ENCODE measurements around the gene EPB41L5. TPM values are rescaled to one million over a fixed set of nuclear protein-coding genes. Genes with fewer than 3 reads are reported as not detected.

Gene EPB41L5
- total RNA-seq, 1 donor: 25.0 TPM

GRCh38 chr2:120029672-120030640, 17.1 kb downstream of the EPB41L5 start:
- no peak for TF ChIP-seq CTCF (IDR thresholded peaks at IDR 0.05; ENCODE audit: insufficient read depth, low read depth, low read length)
- no peak for DNase-seq (ENCODE audit: low read depth)
- H3K4me3 ChIP-seq (ENCODE audit: low read depth, low read length): no peak overlapping the region

- no peak for DNase-seq (ENCODE audit: low read depth)
- no peak for TF ChIP-seq CTCF (IDR thresholded peaks at IDR 0.05; ENCODE audit: insufficient read depth, low read depth, low read length)
These were observed 19.4 kb downstream of the EPB41L5 start for GRCh38 chr2:120032297-120032696.

GRCh38 chr2:120034027-120034426, 21.1 kb downstream of the EPB41L5 start:
- no peak for TF ChIP-seq CTCF (IDR thresholded peaks at IDR 0.05; ENCODE audit: insufficient read depth, low read depth, low read length)
- DNase-seq (ENCODE audit: low read depth): no peak
- H3K4me3 ChIP-seq (ENCODE audit: low read depth, low read length): no peak overlapping the region

More at GRCh38 chr2:120032297-120032696, 19.4 kb downstream of the EPB41L5 start:
- no peak overlapping the region for H3K4me3 ChIP-seq (ENCODE audit: low read depth, low read length)

GRCh38 chr2:120034621-120035020, 21.7 kb downstream of the EPB41L5 start:
- no peak overlapping the region for H3K4me3 ChIP-seq (ENCODE audit: low read depth, low read length)
- no peak for TF ChIP-seq CTCF (IDR thresholded peaks at IDR 0.05; ENCODE audit: insufficient read depth, low read depth, low read length)
- DNase-seq (ENCODE audit: low read depth): no peak

GRCh38 chr2:120036145-120036544, 23.3 kb downstream of the EPB41L5 start:
- TF ChIP-seq CTCF (IDR thresholded peaks at IDR 0.05; ENCODE audit: insufficient read depth, low read depth, low read length): no peak
- H3K4me3 ChIP-seq (ENCODE audit: low read depth, low read length): no peak overlapping the region
- DNase-seq (ENCODE audit: low read depth): no peak

- TF ChIP-seq CTCF (IDR thresholded peaks at IDR 0.05; ENCODE audit: insufficient read depth, low read depth, low read length): no peak
- DNase-seq (ENCODE audit: low read depth): no peak
- no peak overlapping the region for H3K4me3 ChIP-seq (ENCODE audit: low read depth, low read length)
These were observed 25.2 kb downstream of the EPB41L5 start for GRCh38 chr2:120037995-120038541.

All from fibroblast of villous mesenchyme (primary cell).